ENCODE measurements around the gene GNAI1. TPM values are rescaled to one million over a fixed set of nuclear protein-coding genes. Genes with fewer than 3 reads are reported as not detected.

The GNAI1 gene
- total RNA-seq, 2 donors from 2014 or later, result 3.6 TPM

DNA sequence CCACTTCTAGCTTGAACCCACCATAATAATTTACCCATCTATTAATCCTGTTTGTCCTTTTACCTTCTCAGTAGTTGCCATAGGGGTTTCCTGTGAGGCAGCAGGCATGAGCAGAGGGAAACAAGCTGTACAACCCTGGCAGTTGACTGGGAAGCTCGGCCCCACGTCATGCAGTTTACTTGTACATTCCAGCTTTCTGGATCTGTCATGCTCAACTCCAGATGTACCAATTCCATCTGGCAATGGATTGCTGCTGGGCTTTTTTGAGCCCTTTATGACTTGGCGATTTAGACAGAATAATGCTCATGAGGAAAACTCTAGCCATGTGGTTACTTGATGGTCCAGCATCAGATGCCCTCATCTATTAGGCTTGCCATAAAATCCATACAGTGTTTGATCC is 112.5 kb downstream of the GNAI1 start:
- no peak for ATAC-seq
- H3K36me3 Mint-ChIP-seq, result no peaks in the 10 kb centered on the region

DNA sequence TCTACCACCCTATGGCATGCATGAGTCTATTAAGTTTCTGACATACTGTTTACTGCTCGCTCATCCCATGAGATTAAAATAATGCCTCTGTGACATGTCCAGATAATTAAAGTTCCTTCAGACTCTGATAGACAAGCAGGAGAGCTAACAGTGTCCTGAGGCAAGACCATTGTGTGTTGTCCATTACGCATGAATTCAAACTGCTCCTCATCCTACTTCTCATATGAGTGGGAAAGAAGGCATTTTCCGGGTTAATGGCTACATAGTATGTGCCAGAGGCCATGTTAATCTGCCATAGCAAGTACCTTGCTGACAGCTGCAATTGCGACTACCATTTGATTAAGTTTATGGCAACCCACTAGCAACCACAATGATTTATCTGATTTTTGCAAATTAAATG is 113.3 kb downstream of the GNAI1 start:
- Mint-ChIP-seq H3K9me3 (no peaks in the 10 kb centered on the region), H3K27ac (no peak overlapping the region), H3K36me3 (no peaks in the 10 kb centered on the region)
- no peak for ATAC-seq
- no peak for DNase-seq (ENCODE audit: low spot score in 2 of 2)

More for the DNA sequence above, 112.5 kb downstream of the GNAI1 start:
- Mint-ChIP-seq H3K27ac (no peak overlapping the region), H3K9me3 (no peaks in the 10 kb centered on the region)
- no peak for DNase-seq (ENCODE audit: low spot score in 2 of 2)

DNA sequence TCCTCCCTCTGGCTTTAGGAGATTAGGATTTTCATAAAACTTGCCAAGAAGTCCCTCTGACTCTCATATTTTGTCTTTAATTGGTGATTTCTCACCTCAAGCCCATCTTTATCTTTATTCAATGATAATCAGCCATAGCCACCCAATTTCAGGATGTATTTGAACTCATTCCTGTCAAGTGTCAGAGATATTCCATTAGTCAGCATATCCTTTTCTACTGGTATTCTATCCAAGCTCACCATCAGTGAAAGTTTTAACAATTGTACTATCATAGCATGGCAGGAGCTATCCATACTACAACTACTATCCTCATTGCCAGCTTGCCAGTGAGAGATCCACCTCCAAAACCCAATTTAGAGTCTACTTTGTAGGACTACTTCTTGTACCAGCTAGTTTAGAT is 114.6 kb downstream of the GNAI1 start:
- ATAC-seq (peak in 1 of 2 donors; percentile 13), DNase-seq (ENCODE audit: low spot score in 2 of 2) (no peak)
- Mint-ChIP-seq H3K9me3 (no peaks in the 10 kb centered on the region), H3K27ac (no peak overlapping the region), H3K36me3 (no peaks in the 10 kb centered on the region)

DNA sequence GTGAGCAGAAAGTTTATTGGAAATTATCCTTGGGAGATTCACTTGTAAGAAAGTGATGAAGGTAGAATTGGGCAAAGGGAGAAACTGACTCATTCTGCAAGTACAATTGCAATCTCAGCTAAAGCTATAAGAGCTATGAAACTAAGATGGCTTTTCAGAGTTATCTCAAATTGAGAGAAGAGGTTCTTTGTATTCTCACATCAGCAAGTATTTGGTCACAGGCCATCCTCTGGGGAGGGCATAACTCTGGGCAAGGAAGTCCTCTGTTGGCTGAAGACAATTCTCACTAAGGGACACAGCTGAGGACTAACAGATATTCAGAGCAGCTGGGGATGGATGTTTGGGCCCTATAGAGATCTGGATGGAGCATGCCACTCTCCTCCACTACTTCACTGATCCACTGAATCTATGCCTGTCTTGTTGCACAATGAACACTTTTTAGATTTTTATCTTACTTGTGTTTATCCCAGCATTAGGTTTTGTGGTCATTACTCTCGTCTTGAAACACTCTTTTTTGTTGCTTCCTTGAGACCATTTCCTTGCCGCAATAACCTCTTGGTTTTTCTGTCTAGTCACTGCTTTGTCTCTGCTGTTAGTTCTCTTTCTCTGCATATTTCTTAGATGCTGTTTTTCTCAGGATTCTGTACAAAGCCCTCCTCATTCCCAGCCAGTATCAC is 115.1 kb downstream of the GNAI1 start:
- ATAC-seq (peak; percentile 5 to 72), DNase-seq (ENCODE audit: low spot score in 2 of 2) (no peak)
- Mint-ChIP-seq H3K36me3 (no peaks in the 10 kb centered on the region), H3K27ac (no peak overlapping the region), H3K9me3 (no peaks in the 10 kb centered on the region)

DNA sequence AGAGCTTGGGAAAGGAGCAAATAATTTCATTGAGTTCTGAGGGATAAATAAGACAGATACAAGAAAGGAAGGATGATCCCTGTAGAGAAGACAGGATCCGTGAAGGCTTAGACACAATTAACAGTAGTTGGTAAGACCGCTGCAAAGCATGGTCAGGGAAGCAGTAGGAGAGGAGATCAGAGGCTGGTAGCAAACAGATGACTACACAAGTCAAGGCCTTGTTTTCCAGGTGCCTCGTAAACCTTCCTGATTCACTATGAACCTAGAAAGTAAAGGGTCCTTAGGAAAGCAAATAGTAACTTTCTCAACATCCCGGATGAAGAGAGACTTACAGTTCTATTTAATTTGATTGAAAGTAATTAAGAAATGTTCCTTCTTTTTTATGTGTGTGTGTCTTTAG is 118.6 kb downstream of the GNAI1 start:
- ATAC-seq (no peak), DNase-seq (ENCODE audit: low spot score in 2 of 2) (no peak)
- Mint-ChIP-seq H3K9me3 (peaks cover 0 to 3% of the 10 kb centered on the region in 2 donors), H3K27ac (no peak overlapping the region), H3K36me3 (no peaks in the 10 kb centered on the region)

DNA sequence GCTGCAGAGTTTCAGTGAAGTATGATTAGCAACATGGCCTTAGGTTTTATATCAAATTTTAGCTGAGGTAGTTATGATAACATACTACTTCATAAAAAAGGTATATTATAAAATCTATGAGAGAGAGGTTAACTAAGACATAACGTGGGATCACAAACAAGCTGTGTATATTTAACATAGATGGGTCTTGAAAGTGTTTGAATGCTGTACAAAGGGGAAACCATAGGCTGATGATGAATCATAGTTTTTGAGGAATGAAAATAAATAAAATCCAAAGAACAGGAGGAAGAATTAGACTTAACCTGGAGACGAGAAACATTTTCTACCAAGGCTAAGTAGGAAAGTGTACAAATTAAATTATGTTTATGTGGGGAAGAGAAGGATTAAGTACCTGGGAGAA is 119.0 kb downstream of the GNAI1 start:
- ATAC-seq (no peak), DNase-seq (ENCODE audit: low spot score in 2 of 2) (no peak)
- Mint-ChIP-seq H3K27ac (no peak overlapping the region), H3K36me3 (no peaks in the 10 kb centered on the region), H3K9me3 (peaks cover 0 to 3% of the 10 kb centered on the region in 2 donors)

DNA sequence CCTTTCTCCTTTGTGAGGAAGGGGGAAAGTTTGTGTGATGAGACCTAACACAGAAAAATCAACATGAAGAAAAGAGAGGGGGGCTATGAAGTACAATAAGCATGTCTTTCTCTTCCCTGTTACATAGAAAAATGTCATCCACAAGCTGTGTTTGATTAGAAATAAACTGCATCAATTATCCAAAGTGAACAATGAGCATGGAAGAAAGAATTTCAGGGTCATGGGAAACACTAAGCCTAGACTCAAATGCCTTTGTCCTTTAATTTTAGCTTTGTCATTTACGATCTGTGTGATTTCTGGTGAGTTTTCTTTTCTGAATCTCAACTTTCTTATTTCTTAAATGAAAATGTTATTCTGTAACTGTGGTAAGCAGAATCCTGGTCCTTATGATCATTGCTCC is 121.0 kb downstream of the GNAI1 start:
- Mint-ChIP-seq H3K9me3 (peaks cover 3 to 6% of the 10 kb centered on the region in 2 donors), H3K36me3 (no peaks in the 10 kb centered on the region), H3K27ac (no peak overlapping the region)
- ATAC-seq (no peak), DNase-seq (ENCODE audit: low spot score in 2 of 2) (no peak)

DNA sequence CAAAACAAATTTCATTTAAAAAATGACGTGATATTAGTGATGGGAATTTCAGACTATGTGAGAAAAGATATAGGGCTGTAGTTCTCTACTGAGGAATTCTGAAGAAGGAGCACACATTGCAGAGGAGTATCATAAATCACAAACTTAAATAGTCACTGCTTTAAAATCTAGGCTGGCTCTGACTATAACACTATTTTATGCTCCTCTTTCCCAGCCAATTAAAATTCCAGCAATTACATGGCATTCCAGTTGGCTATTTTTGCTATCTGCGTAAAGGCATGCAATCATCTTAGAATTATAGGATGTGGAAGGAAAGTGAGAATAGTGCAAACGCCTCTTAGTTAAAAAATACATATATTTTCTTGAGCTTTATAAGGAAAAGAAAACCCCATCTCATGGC is 123.1 kb downstream of the GNAI1 start:
- H3K27ac Mint-ChIP-seq, result no peak overlapping the region
- H3K36me3 Mint-ChIP-seq, result no peaks in the 10 kb centered on the region

DNA sequence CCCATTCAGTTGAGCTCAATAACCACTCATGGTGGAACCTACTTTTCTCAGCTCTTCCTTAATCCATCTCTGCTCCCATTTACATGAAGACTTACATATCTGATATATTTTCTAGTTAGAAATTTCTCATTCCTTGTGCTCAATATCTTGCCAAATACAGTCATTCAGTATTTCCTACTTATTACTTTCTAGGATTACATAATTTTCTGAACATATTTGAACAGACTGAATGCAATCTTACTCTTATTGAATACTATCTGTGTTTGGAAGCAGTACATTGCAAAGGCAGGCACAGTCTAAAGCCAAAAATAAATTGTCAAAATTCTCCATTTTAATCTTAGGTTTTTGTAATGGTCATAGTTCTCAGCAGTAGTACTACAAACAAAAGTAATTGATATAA is 126.0 kb downstream of the GNAI1 start:
- Mint-ChIP-seq H3K27ac (no peak overlapping the region), H3K9me3 (peaks cover 3 to 6% of the 10 kb centered on the region in 2 donors), H3K36me3 (no peaks in the 10 kb centered on the region)
- ATAC-seq, result no peak
- DNase-seq (ENCODE audit: low spot score in 2 of 2), result no peak

More for the DNA sequence above, 123.1 kb downstream of the GNAI1 start:
- no peak for ATAC-seq
- H3K9me3 Mint-ChIP-seq, result peaks cover 3 to 6% of the 10 kb centered on the region in 2 donors
- DNase-seq (ENCODE audit: low spot score in 2 of 2), result no peak

DNA sequence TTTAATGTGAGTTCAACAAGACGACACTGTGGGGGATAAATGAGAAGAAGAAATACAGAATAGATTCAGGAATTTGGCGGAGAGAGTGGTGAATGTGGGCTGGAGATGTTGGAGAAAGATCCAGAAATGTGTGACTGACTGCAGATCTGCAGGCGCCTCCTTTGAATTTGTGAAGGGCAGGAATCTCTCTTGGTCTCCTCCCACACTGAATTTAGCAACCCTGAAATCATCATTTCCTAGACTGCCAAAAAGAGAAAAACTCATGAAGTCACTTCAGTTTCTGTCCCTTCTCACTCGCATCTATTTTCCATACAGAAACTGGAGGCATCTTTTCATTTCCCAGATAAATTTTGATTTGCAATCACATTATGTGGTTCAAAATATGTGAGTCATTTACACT is 128.7 kb downstream of the GNAI1 start:
- DNase-seq (ENCODE audit: low spot score in 2 of 2) (no peak), ATAC-seq (peak in 1 of 2 donors; percentile 38)
- H3K36me3 Mint-ChIP-seq, result no peaks in the 10 kb centered on the region
- H3K27ac Mint-ChIP-seq, result no peak overlapping the region
- H3K9me3 Mint-ChIP-seq, result peaks cover 0 to 6% of the 10 kb centered on the region in 2 donors

DNA sequence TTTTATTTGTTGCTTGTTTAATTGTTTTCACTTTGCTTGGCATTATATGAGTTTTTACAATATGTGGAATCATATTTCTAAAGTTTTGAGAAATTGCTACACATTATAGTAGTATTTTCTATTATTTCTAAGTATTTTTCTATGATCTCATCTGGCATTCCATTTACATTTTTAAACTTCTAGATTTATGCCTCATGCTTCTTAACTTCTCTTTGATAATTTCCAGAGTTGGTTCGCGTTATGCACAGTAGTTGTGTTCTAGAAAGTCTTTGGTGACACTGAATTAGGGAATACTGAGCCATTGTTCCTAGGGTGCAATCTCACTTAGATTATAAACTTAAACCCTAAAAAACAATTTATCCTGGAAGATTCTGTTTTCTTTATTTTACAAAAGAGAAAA is 129.2 kb downstream of the GNAI1 start:
- Mint-ChIP-seq H3K36me3 (no peaks in the 10 kb centered on the region), H3K27ac (no peak overlapping the region), H3K9me3 (peaks cover 0 to 6% of the 10 kb centered on the region in 2 donors)
- ATAC-seq (no peak), DNase-seq (ENCODE audit: low spot score in 2 of 2) (no peak)

DNA sequence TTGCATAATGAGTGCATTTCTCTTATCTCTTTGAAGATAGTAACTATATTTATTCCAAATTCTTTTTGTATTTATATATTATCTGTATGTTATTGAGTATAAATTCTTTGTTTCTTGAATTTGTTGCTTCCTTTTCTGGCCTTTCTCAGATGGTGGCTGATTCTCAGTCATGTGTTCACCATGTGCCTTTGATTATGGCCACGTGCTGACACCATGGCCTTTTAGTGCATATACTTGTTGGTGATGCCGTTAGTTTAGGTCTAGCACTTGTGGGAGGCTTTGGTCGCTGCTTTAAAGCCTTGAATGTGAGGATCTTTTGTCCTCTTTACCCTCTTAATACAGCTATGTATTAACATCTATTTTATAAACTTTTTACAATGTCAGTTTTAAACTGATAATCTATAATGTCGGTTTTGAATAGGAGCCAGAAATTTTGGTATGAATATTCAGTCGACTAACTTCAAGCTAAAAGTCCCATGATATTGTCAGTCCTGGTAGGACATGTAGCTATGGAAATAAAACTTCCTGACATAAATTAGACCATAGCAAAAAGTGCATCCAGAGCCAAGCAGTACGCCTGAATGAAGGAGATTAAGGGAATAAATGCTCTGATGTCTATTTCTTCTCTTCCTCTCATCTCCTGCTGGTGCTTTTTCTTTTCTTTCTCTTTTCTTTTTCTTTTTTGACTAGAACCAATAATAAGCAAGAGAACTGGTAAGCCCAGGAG is 130.3 kb downstream of the GNAI1 start:
- Mint-ChIP-seq H3K27ac (no peak overlapping the region), H3K9me3 (peaks cover 0 to 4% of the 10 kb centered on the region in 2 donors), H3K36me3 (peaks cover 0 to 5% of the 10 kb centered on the region in 2 donors)
- DNase-seq (ENCODE audit: low spot score in 2 of 2) (no peak), ATAC-seq (no peak)

DNA sequence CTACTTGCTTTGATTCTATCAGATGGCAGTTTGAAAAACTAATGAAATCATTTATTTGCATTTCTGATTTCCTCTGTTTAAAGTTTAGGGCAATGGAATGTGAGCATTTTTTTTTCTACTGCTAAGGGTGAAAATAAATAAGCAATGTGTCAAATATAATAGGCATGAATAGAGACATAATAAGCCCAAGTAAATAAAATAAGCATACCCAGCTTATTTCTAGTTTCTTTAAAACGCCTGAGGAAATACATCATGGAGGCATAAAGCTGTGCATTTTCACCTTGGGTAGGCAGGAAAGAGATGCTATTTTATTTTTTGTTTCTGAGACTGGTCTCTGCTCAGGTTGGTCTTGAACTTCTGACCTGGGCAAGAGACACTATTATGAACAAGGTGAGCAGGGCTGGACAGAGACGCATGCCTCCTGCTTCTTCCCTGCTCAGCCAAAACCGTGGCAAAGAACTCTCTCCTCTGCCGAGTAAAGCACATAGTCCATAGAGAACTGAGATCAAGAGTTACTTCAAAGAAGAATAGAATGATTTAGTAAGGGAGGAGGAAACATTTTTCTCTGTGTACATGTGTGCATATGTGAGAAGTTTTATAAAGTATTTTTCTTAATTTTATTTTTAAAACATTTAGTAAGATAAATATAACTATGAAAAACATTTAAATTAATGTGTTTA is 138.1 kb downstream of the GNAI1 start:
- Mint-ChIP-seq H3K27ac (no peak overlapping the region), H3K9me3 (peaks cover 0 to 4% of the 10 kb centered on the region in 2 donors), H3K36me3 (peaks cover 0 to 5% of the 10 kb centered on the region in 2 donors)
- ATAC-seq, result no peak
- no peak for DNase-seq (ENCODE audit: low spot score in 2 of 2)

DNA sequence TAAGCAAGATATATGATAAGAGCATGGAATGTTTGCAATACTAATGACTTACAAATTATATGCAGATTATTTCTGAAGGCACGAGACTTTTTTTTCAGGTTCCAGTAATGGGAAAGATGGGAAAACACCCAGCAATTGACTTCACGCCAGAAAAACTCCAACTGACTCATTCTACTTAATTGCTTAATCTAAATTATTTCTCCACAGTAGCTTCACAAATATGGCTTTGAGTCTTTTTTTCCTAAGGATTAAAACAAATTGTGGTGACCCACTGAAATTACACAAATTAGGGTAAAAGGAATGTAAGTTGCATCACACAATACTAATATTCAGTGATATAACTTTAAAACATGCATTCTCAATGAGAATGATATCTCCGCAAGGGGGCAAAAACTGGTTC is 138.7 kb downstream of the GNAI1 start:
- peaks cover 0 to 4% of the 10 kb centered on the region in 2 donors for H3K9me3 Mint-ChIP-seq
- peaks cover 0 to 5% of the 10 kb centered on the region in 2 donors for H3K36me3 Mint-ChIP-seq
- DNase-seq (ENCODE audit: low spot score in 2 of 2), result no peak
- H3K27ac Mint-ChIP-seq, result no peak overlapping the region
- no peak for ATAC-seq

DNA sequence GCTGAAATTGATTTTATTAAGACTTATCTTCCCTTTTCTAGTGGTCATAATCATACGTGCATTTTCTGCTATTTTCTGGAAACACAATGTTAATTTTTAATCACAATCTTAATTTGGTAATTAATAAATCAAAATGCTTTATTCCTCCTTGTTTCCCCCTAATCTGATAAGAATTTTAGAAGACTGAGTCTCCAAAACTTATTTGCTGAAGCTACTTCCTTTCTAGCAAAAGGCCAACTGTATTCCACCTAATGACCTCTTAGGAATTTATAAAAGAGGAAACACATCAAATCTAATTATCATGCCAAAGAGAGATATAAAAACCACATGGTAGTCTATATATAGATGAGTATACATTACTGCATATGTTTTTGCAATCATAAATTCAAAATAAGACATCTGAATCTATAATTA is 140.6 kb downstream of the GNAI1 start:
- Mint-ChIP-seq H3K9me3 (no peaks in the 10 kb centered on the region), H3K27ac (peak overlapping the region in 1 of 2 donors; percentile 32), H3K36me3 (no peaks in the 10 kb centered on the region)
- no peak for ATAC-seq
- no peak for DNase-seq (ENCODE audit: low spot score in 2 of 2)

Measured in activated naive CD4-positive, alpha-beta T cell treated with anti-CD3 and anti-CD28 coated beads, Interleukin-2, amount 50 U/mL, for 72 hours (primary cell).